WTC11 (cell line): Measurements from ENCODE around the gene BICD1. TPM values are rescaled to one million over a fixed set of nuclear protein-coding genes. Genes with fewer than 3 reads are reported as not detected.

Source experiments
- ATAC-seq: fragments of 200-7000 bp; cut with Tn5 transposase; 2 replicates; pipeline ENCODE4 v1.10.0; 2021; ENCODE audit warnings: mild to moderate bottlenecking, moderate library complexity
- CTCF ChIA-PET: fragments of 300-600 bp; sonication (Branson Sonifier 250); formaldehyde crosslinking; loops from one replicate; lab custom pipeline; 2021; ENCODE audit warnings: antibody characterized with exemption; lab: Charles Lee
- POLR2A ChIA-PET: fragments of 350-600 bp; sonication (Branson Sonifier 250); formaldehyde crosslinking; loops from one replicate; lab custom pipeline; 2021; ENCODE audit warnings: antibody characterized with exemption; lab: Charles Lee
- DNase-seq: peaks from one replicate; pipeline ENCODE4 v3.0.0; 2021; ENCODE audit warnings: low spot score
- H3K27ac Mint-ChIP-seq: 2 replicates; pipeline ENCODE4 v1.8.0; 2021; ENCODE audit warnings: mixed read lengths
- H3K27me3 Mint-ChIP-seq: 2 replicates; pipeline ENCODE4 v1.8.0; 2021; ENCODE audit warnings: low read depth, mild to moderate bottlenecking, moderate library complexity, mixed read lengths
- H3K36me3 Mint-ChIP-seq: 2 replicates; pipeline ENCODE4 v1.8.0; 2021; ENCODE audit warnings: mixed read lengths
- H3K4me1 Mint-ChIP-seq: 2 replicates; pipeline ENCODE4 v1.8.0; 2022; ENCODE audit warnings: mixed read lengths
- H3K4me3 Mint-ChIP-seq: 2 replicates; pipeline ENCODE4 v1.8.0; 2021; ENCODE audit warnings: mild to moderate bottlenecking, moderate library complexity, mixed read lengths
- H3K9me3 Mint-ChIP-seq: 2 replicates; pipeline ENCODE4 v1.8.0; 2021; ENCODE audit warnings: mixed read lengths
- ATF1 ChIP-seq: sonication (generic); formaldehyde crosslinking; IDR thresholded peaks from 2 replicates; pipeline ENCODE4 v1.8.1; 2023; ENCODE audit warnings: mild to moderate bottlenecking, moderate library complexity, missing genetic modification reagents
- ATF6 ChIP-seq: sonication (generic); formaldehyde crosslinking; IDR thresholded peaks from 2 replicates; pipeline ENCODE4 v1.8.1; 2023; ENCODE audit warnings: mild to moderate bottlenecking, missing genetic modification reagents
- CBFB ChIP-seq: sonication (generic); formaldehyde crosslinking; IDR thresholded peaks from 2 replicates; pipeline ENCODE4 v1.8.1; 2022; ENCODE audit warnings: mild to moderate bottlenecking, low read depth, missing genetic modification reagents
- CDX4 ChIP-seq: fragments of 250-450 bp; sonication (Bioruptor Pico); IDR thresholded peaks from 2 replicates; pipeline ENCODE4 v1.9.0; 2021; ENCODE audit warnings: moderate library complexity, mild to moderate bottlenecking, inconsistent platforms, borderline replicate concordance
- EMX1 ChIP-seq: fragments of 250-450 bp; sonication (Bioruptor Pico); IDR thresholded peaks from 2 replicates; pipeline ENCODE4 v1.8.0; 2021; ENCODE audit warnings: mild to moderate bottlenecking
- ESRRA ChIP-seq: sonication (generic); formaldehyde crosslinking; IDR thresholded peaks from 2 replicates; pipeline ENCODE4 v1.8.1; 2022; ENCODE audit warnings: mild to moderate bottlenecking, missing genetic modification reagents, borderline replicate concordance
- IRF2 ChIP-seq: sonication (generic); formaldehyde crosslinking; IDR thresholded peaks from 2 replicates; pipeline ENCODE4 v1.8.0; 2022; ENCODE audit warnings: low read depth, missing genetic modification reagents, borderline replicate concordance
- JUN ChIP-seq: sonication (generic); formaldehyde crosslinking; IDR thresholded peaks from 2 replicates; pipeline ENCODE4 v1.8.0; 2023; ENCODE audit warnings: mild to moderate bottlenecking, missing genetic modification reagents
- MLX ChIP-seq: sonication (generic); formaldehyde crosslinking; IDR thresholded peaks from 2 replicates; pipeline ENCODE4 v1.8.1; 2023; ENCODE audit warnings: mild to moderate bottlenecking, missing genetic modification reagents, moderate library complexity
- NFATC4 ChIP-seq: fragments of 250-450 bp; sonication (Bioruptor Pico); IDR thresholded peaks from 2 replicates; pipeline ENCODE4 v1.9.0; 2021; ENCODE audit warnings: mild to moderate bottlenecking
- NFE2L1 ChIP-seq: sonication (generic); formaldehyde crosslinking; IDR thresholded peaks from 2 replicates; pipeline ENCODE4 v1.8.1; 2023; ENCODE audit warnings: missing genetic modification reagents
- NR3C1 ChIP-seq: sonication (generic); formaldehyde crosslinking; conservative IDR thresholded peaks from 2 replicates; pipeline ENCODE4 v1.8.1; 2023; ENCODE audit warnings: low read depth, mild to moderate bottlenecking, missing genetic modification reagents
- OVOL2 ChIP-seq: fragments of 250-450 bp; sonication (Bioruptor Pico); IDR thresholded peaks from 2 replicates; pipeline ENCODE4 v1.9.0; 2021; ENCODE audit warnings: mild to moderate bottlenecking, borderline replicate concordance
- SOX15 ChIP-seq: fragments of 250-450 bp; sonication (Bioruptor Pico); IDR thresholded peaks from 2 replicates; pipeline ENCODE4 v1.9.0; 2021; ENCODE audit warnings: mild to moderate bottlenecking
- TCF7 ChIP-seq: sonication (generic); formaldehyde crosslinking; IDR thresholded peaks from 2 replicates; pipeline ENCODE4 v1.8.0; 2022; ENCODE audit warnings: mild to moderate bottlenecking, low read depth, missing genetic modification reagents, moderate library complexity
- TEAD4 ChIP-seq: sonication (generic); formaldehyde crosslinking; IDR thresholded peaks from 2 replicates; pipeline ENCODE4 v1.8.0; 2022; ENCODE audit warnings: mild to moderate bottlenecking, missing genetic modification reagents
- ZBTB21 ChIP-seq: sonication (generic); formaldehyde crosslinking; IDR thresholded peaks from 2 replicates; pipeline ENCODE4 v1.8.1; 2023; ENCODE audit warnings: mild to moderate bottlenecking, missing genetic modification reagents, borderline replicate concordance
- ZNF138 ChIP-seq: sonication (generic); formaldehyde crosslinking; conservative IDR thresholded peaks from 2 replicates; pipeline ENCODE4 v1.8.1; 2022; ENCODE audit warnings: mild to moderate bottlenecking, moderate library complexity, missing genetic modification reagents
- ZNF281 ChIP-seq: sonication (generic); formaldehyde crosslinking; IDR thresholded peaks from 2 replicates; pipeline ENCODE4 v1.8.0; 2023; ENCODE audit warnings: mild to moderate bottlenecking, missing genetic modification reagents
- ZSCAN18 ChIP-seq: fragments of 250-450 bp; sonication (Bioruptor Pico); IDR thresholded peaks from 2 replicates; pipeline ENCODE4 v2.1.2; 2022; ENCODE audit warnings: mild to moderate bottlenecking, moderate library complexity
- total RNA-seq: library from RNA; stranded (reverse); gene quantifications from 3 replicates; pipeline ENCODE4 v1.2.3, GENCODE V29; 2021
- TF ChIP-seq, protein P1 (sequence below): sonication (generic); formaldehyde crosslinking; conservative IDR thresholded peaks from 2 replicates; pipeline ENCODE4 v1.8.1; 2022; ENCODE audit warnings: mild to moderate bottlenecking, missing genetic modification reagents
- TF ChIP-seq, protein P2 (sequence below): sonication (generic); formaldehyde crosslinking; IDR thresholded peaks from 2 replicates; pipeline ENCODE4 v1.8.0; 2023; ENCODE audit warnings: missing genetic modification reagents
- TF ChIP-seq, protein P3 (sequence below): sonication (generic); formaldehyde crosslinking; IDR thresholded peaks from 2 replicates; pipeline ENCODE4 v1.8.1; 2023; ENCODE audit warnings: mild to moderate bottlenecking, moderate library complexity, missing genetic modification reagents

The BICD1 gene
- total RNA-seq, 1 experiment from 2014 or later = 69.4 TPM

DNA sequence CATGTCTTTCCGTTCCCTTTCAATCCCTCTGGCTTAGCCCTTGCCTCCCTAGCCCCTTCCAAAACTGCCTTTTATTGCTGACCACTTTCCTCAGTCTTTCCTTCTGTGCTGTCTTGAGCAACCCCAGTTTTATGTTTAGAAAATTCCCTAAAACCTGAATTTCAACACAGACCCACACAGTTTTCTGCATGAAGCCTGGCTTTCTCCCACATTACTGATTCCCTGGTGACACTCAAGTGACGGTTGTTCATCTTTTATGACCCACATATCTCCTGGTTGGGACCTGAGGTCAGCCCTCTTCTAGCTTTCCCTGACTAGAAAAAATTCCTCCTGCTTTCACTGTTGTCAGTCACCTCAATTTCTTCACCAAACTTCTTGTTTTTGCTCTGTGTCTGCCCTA, 313.7 kb downstream of the BICD1 start (continued):
- TF ChIP-seq, protein P1, sequence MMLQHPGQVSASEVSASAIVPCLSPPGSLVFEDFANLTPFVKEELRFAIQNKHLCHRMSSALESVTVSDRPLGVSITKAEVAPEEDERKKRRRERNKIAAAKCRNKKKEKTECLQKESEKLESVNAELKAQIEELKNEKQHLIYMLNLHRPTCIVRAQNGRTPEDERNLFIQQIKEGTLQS (CRISPR knock-in tag) = no peak
- TF ChIP-seq, protein P2, sequence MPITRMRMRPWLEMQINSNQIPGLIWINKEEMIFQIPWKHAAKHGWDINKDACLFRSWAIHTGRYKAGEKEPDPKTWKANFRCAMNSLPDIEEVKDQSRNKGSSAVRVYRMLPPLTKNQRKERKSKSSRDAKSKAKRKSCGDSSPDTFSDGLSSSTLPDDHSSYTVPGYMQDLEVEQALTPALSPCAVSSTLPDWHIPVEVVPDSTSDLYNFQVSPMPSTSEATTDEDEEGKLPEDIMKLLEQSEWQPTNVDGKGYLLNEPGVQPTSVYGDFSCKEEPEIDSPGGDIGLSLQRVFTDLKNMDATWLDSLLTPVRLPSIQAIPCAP (CRISPR knock-in tag) = no peak
- TF ChIP-seq ATF6 (no peak), ESRRA (no peak), NFATC4 (CRISPR knock-in tag) (no peak)
- TF ChIP-seq, all 79 proteins: peak for 0

- Mint-ChIP-seq H3K9me3 (peaks cover 50% of the 10 kb centered on the region), H3K4me3 (no peak overlapping the region), H3K36me3 (peaks cover 64% of the 10 kb centered on the region), H3K27ac (no peak overlapping the region), H3K27me3 (0 out of 2 replicates have a peak, but pooled peaks cover 3% of the 10 kb centered on the region), H3K4me1 (peaks cover 45% of the 10 kb centered on the region)
- TF ChIP-seq CDX4 (CRISPR knock-in tag) (no peak), CBFB (CRISPR knock-in tag) (no peak), TEAD4 (CRISPR knock-in tag) (no peak), EMX1 (CRISPR knock-in tag) (no peak), ZBTB21 (CRISPR knock-in tag) (no peak), ZSCAN18 (CRISPR knock-in tag) (no peak), TCF7 (CRISPR knock-in tag) (no peak), NR3C1 (no peak), NFE2L1 (no peak)
- TF ChIP-seq, protein P3, sequence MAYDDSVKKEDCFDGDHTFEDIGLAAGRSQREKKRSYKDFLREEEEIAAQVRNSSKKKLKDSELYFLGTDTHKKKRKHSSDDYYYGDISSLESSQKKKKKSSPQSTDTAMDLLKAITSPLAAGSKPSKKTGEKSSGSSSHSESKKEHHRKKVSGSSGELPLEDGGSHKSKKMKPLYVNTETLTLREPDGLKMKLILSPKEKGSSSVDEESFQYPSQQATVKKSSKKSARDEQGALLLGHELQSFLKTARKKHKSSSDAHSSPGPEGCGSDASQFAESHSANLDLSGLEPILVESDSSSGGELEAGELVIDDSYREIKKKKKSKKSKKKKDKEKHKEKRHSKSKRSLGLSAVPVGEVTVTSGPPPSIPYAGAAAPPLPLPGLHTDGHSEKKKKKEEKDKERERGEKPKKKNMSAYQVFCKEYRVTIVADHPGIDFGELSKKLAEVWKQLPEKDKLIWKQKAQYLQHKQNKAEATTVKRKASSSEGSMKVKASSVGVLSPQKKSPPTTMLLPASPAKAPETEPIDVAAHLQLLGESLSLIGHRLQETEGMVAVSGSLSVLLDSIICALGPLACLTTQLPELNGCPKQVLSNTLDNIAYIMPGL (CRISPR knock-in tag) = no peak
- no peak for ATAC-seq
- DNase-seq = no peak
- CTCF ChIA-PET = interaction anchor here (0.7 kb wide), 1 partner anchor 19 kb away, joined by 3 read pairs; no protein-coding TSS in a partner anchor
- POLR2A ChIA-PET = no interaction called here
Observed at GRCh38 chr12:32423559-32423958, 316.9 kb downstream of the BICD1 start.

DNA sequence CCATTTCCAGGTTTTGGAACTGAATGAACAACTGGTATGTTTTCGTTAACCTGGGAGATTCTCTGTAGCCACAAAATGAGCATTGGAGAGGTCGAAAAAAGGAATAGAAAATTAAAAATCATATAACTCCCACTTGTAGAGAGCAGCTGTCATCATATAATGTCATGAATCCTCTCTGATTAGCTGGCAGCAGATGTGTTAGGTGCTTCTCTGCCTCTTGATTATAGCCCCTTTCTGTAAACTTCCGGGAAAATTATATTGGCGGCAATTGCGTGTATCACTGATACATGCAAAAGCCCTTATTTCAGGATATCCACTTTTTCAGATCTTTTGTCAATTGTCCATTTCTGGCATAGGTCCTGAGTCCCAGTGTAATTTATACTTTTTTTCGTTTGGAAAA, 324.4 kb downstream of the BICD1 start:
- Mint-ChIP-seq H3K4me1 (peaks cover 48% of the 10 kb centered on the region), H3K27me3 (0 out of 2 replicates have a peak, but pooled peaks cover 3% of the 10 kb centered on the region), H3K9me3 (peaks cover 33% of the 10 kb centered on the region), H3K27ac (peak overlapping the region; percentile 50; the same call in 1 of the 2 replicates), H3K36me3 (peaks cover 34% of the 10 kb centered on the region), H3K4me3 (no peak overlapping the region)
- POLR2A ChIA-PET = no interaction called here
- DNase-seq (no peak), ATAC-seq (no peak)
- CTCF ChIA-PET = interaction anchor here (0.5 kb wide), 1 partner anchor 846 kb away, joined by 4 read pairs; no protein-coding TSS in a partner anchor
- no peak for TF ChIP-seq IRF2 (CRISPR knock-in tag)
- TF ChIP-seq OVOL2 (CRISPR knock-in tag) = no peak
- no peak for TF ChIP-seq JUN (CRISPR knock-in tag)
- TF ChIP-seq ATF1 = no peak
- no peak for TF ChIP-seq MLX (CRISPR knock-in tag)
- TF ChIP-seq ZNF281 (CRISPR knock-in tag) = no peak
- no peak for TF ChIP-seq EMX1 (CRISPR knock-in tag)
- TF ChIP-seq SOX15 (CRISPR knock-in tag) = no peak
- no peak for TF ChIP-seq ZNF138 (CRISPR knock-in tag)
